OCI-LY1 (cell line): ENCODE measurements around the gene CCNL2.

Source experiments
- H2AFZ ChIP-seq: fragments of 200-600 bp; sonication (generic), shearing (Covaris generic); 2 replicates; pipeline ENCODE4 v1.6.0; 2014; ENCODE audit warnings: antibody characterized with exemption, mild to moderate bottlenecking, low read length
- H3F3A ChIP-seq: fragments of 200-600 bp; sonication (generic), shearing (Covaris generic); 2 replicates; pipeline ENCODE4 v1.6.0; 2014; ENCODE audit warnings: mild to moderate bottlenecking, antibody characterized with exemption, low read length, moderate library complexity; ENCODE audit not compliant: insufficient read depth
- H3K27ac ChIP-seq: fragments of 200-600 bp; sonication (generic); 2 replicates; pipeline ENCODE4 v1.5.1; 2014; ENCODE audit warnings: low read length, mixed run types, mild to moderate bottlenecking, low read depth; ENCODE audit not compliant: poor library complexity, severe bottlenecking
- H3K27me3 ChIP-seq: fragments of 200-600 bp; sonication (generic); 2 replicates; pipeline ENCODE4 v1.6.0; 2014; ENCODE audit warnings: antibody characterized with exemption, mild to moderate bottlenecking, low read length, moderate library complexity; ENCODE audit not compliant: insufficient read depth
- H3K36me3 ChIP-seq: fragments of 200-600 bp; sonication (generic); 2 replicates; pipeline ENCODE4 v1.6.1; 2014; ENCODE audit warnings: mild to moderate bottlenecking, antibody characterized with exemption, low read length, moderate library complexity, mixed read lengths; ENCODE audit not compliant: insufficient read depth
- H3K4me1 ChIP-seq: fragments of 200-600 bp; sonication (generic); 2 replicates; pipeline ENCODE4 v1.5.1; 2014; ENCODE audit warnings: mild to moderate bottlenecking, low read length, moderate library complexity; ENCODE audit not compliant: insufficient read depth, severe bottlenecking
- H3K4me2 ChIP-seq: fragments of 200-600 bp; sonication (generic), shearing (Covaris generic); 2 replicates; pipeline ENCODE4 v1.6.1; 2014; ENCODE audit warnings: low read length
- H3K4me3 ChIP-seq: fragments of 200-600 bp; sonication (generic); 2 replicates; pipeline ENCODE4 v1.5.1; 2014; ENCODE audit warnings: low read length, low read depth, mild to moderate bottlenecking, mixed read lengths; ENCODE audit not compliant: poor library complexity, severe bottlenecking
- H3K79me2 ChIP-seq: fragments of 200-600 bp; shearing (Covaris generic); 2 replicates; pipeline ENCODE4 v1.6.1; 2016; ENCODE audit warnings: mixed run types, low read length, mixed read lengths; ENCODE audit not compliant: insufficient read depth
- H3K9ac ChIP-seq: fragments of 200-600 bp; sonication (generic), shearing (Covaris generic); 2 replicates; pipeline ENCODE4 v1.6.1; 2014; ENCODE audit warnings: mild to moderate bottlenecking, low read length, mixed read lengths
- H3K9me2 ChIP-seq: fragments of 200-600 bp; sonication (generic), shearing (Covaris generic); 2 replicates; pipeline ENCODE4 v1.6.1; 2014; ENCODE audit warnings: low read depth, mild to moderate bottlenecking, low read length, mixed read lengths
- H3K9me3 ChIP-seq: fragments of 200-600 bp; shearing (Covaris generic); 2 replicates; pipeline ENCODE4 v1.6.1; 2014; ENCODE audit warnings: low read length, mixed read lengths
- H4K20me1 ChIP-seq: fragments of 200-600 bp; sonication (generic), shearing (Covaris generic); 2 replicates; pipeline ENCODE4 v1.6.0; 2016; ENCODE audit warnings: mild to moderate bottlenecking, low read length; ENCODE audit not compliant: insufficient read depth
- EZH2 ChIP-seq: fragments of 200-600 bp; sonication (generic), shearing (Covaris generic); IDR thresholded peaks from 2 replicates; pipeline ENCODE4 v1.8.0; 2017; ENCODE audit warnings: borderline replicate concordance, mixed run types, mild to moderate bottlenecking, antibody characterized with exemption, low read length, moderate library complexity, mixed read lengths
- TF ChIP-seq, protein P1 (sequence below): fragments of 200-600 bp; sonication (generic), shearing (Covaris generic); IDR thresholded peaks from 2 replicates; pipeline ENCODE4 v1.5.1; 2017; ENCODE audit warnings: mild to moderate bottlenecking, antibody characterized with exemption, low read length, moderate library complexity, mixed read lengths

The CCNL2 gene

GRCh38 chr1:1401457-1402010 is 2.4 kb upstream of the CCNL2 start:
- no peaks in the 10 kb centered on the region for H3K9me3 ChIP-seq
- H3K4me1 ChIP-seq: peaks cover 45% of the 10 kb centered on the region
- no peak for TF ChIP-seq EZH2
- TF ChIP-seq, protein P1, sequence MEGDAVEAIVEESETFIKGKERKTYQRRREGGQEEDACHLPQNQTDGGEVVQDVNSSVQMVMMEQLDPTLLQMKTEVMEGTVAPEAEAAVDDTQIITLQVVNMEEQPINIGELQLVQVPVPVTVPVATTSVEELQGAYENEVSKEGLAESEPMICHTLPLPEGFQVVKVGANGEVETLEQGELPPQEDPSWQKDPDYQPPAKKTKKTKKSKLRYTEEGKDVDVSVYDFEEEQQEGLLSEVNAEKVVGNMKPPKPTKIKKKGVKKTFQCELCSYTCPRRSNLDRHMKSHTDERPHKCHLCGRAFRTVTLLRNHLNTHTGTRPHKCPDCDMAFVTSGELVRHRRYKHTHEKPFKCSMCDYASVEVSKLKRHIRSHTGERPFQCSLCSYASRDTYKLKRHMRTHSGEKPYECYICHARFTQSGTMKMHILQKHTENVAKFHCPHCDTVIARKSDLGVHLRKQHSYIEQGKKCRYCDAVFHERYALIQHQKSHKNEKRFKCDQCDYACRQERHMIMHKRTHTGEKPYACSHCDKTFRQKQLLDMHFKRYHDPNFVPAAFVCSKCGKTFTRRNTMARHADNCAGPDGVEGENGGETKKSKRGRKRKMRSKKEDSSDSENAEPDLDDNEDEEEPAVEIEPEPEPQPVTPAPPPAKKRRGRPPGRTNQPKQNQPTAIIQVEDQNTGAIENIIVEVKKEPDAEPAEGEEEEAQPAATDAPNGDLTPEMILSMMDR: no peak
- no peak overlapping the region for H2AFZ ChIP-seq
- H3F3A ChIP-seq: no peaks in the 10 kb centered on the region
- H3K79me2 ChIP-seq: peaks cover 36% of the 10 kb centered on the region
- H3K27me3 ChIP-seq: no peaks in the 10 kb centered on the region
- no peak overlapping the region; the same call in 1 of the 2 replicates for H3K4me2 ChIP-seq
- H4K20me1 ChIP-seq: no peaks in the 10 kb centered on the region
- H3K4me3 ChIP-seq: peak overlapping the region; percentile 98
- no peak overlapping the region for H3K9ac ChIP-seq
- peaks cover 81% of the 10 kb centered on the region for H3K36me3 ChIP-seq
- H3K9me2 ChIP-seq: no peaks in the 10 kb centered on the region
- H3K27ac ChIP-seq: no peak overlapping the region

- Histone ChIP-seq H3K27me3 (no peaks in the 10 kb centered on the region), H3K79me2 (peaks cover 28% of the 10 kb centered on the region), H3K4me2 (peak overlapping the region; percentile 98), H3K36me3 (peaks cover 81% of the 10 kb centered on the region), H3K9ac (peak overlapping the region; percentile 98), H3K9me3 (no peaks in the 10 kb centered on the region), H3K4me3 (peak overlapping the region; percentile 98), H3K27ac (peak overlapping the region; percentile 55), H3K9me2 (no peaks in the 10 kb centered on the region), H3K4me1 (peaks cover 38% of the 10 kb centered on the region), H4K20me1 (no peaks in the 10 kb centered on the region), H2AFZ (no peak overlapping the region), H3F3A (no peaks in the 10 kb centered on the region)
- TF ChIP-seq EZH2: no peak
- TF ChIP-seq, protein P1: no peak
Measured at GRCh38 chr1:1400576-1401456, 1.7 kb upstream of the CCNL2 start.

GRCh38 chr1:1399872-1400575 is 889 bp upstream of the CCNL2 start:
- Histone ChIP-seq H3K9me2 (no peaks in the 10 kb centered on the region), H3K27ac (peak overlapping the region; percentile 55), H4K20me1 (no peaks in the 10 kb centered on the region), H2AFZ (no peak overlapping the region), H3K79me2 (peaks cover 24% of the 10 kb centered on the region), H3K4me2 (peak overlapping the region; percentile 98), H3K27me3 (no peaks in the 10 kb centered on the region), H3F3A (no peaks in the 10 kb centered on the region), H3K36me3 (peaks cover 81% of the 10 kb centered on the region), H3K9ac (peak overlapping the region; percentile 98), H3K4me3 (peak overlapping the region; percentile 98), H3K4me1 (peaks cover 33% of the 10 kb centered on the region), H3K9me3 (no peaks in the 10 kb centered on the region)
- TF ChIP-seq, protein P1: no peak
- no peak for TF ChIP-seq EZH2
